Fibroblast of skin of left biceps (primary cell): Measurements from ENCODE around the gene RHBDD1.

Source experiments
- DNase-seq, 2 experiments: peaks; one replicate each; pipeline ENCODE4 v3.0.0-alpha.2; 2013; ENCODE audit warnings: low read depth in 2 of 2

RHBDD1 gene

DNA sequence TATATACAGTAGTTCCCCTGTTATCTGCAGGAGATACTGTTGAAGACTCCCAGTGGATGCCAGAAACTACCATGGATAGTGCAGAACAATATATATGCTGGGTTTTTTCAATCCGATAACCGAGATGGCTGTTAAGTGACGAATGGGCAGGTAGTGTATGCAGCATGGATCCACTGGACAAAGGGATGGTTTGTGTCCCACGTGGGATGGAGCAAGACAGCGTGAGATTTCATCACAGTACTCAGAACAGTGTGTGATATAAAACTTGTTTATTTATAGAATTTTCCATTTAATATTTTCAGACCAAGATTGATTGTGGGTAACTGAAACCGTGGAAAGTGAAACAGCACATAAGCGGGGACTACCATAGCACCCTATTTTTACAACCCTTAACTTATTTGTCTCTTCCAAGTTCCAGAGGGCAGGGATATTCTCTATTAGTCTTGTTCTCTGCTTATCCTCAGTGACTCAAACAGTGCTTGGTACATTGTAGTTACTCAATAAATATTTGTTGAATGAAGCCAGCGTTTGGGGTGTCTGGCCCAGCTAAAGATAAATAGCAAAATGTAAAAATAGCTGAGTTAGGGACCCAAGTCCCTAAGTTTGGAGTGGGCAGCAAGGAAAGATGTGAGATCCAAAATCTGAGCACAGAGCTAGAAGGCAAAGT lies 50.0 kb downstream of the RHBDD1 start:
- DNase-seq = no peak

DNA sequence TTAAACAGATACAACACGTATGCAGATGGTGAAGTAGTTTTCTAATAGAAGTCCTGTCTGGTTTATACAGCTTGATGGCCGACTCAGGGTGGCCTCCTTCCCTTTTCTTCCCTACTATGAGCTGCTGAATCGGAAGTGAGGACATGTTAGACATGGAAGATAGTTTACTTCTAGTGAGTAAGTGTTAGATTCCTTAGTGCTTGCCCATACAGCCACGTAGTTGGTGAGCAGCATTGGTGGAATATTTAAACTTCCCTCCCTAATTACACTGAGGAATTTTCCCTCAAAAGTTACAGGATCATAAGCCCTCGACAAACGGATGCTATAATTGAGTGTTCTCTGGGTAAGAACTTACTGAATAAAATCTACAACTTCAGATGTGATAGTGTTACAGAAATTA lies 52.1 kb downstream of the RHBDD1 start:
- DNase-seq = peak; percentile 43 to 58

DNA sequence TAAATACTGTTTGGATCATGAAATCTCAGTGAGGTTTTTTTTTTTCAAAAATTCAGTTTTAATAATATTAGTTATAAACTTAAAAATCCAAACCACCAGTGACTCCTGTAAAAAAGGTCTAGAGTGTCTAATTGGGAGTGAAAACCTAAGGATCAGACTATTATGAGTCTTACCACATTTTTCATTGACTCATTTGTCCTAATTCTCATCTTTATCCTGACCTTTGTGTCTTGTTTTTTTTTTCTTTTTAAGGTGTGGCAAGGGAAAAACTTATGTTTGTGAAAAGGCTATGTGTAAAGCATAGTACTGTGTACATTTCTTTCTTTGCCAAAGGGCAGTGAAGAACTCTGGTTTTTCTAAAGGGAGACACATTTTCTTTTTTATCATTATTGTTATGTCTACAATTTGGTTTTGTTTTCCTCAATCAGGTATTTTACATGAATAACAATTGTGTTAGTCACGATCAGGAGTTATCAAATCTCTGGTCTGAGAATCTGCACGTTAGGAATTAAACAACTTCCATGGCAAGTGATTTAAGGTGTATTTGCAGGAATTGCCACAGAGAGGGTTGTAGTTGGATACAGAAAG lies 52.6 kb downstream of the RHBDD1 start:
- no peak for DNase-seq

DNA sequence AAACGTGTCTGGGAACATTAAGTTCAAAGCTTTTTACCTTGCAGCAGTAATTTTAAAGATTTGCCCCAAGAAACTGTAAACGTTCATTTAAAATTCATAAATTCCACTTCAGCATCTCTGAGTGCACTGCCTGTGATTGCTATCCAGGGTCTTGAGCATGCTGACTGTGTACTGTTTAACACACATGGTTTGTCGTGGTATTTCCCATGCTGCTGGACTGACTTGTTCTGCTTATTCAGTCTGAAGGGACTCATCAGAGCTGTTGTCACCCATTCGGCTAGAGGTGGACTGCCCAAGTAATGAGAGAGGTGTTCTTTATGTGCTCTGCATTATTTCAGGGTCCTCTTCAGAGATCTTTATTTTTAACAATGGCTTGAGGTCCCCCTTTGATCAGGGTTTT lies 53.1 kb downstream of the RHBDD1 start:
- no peak for DNase-seq

DNA sequence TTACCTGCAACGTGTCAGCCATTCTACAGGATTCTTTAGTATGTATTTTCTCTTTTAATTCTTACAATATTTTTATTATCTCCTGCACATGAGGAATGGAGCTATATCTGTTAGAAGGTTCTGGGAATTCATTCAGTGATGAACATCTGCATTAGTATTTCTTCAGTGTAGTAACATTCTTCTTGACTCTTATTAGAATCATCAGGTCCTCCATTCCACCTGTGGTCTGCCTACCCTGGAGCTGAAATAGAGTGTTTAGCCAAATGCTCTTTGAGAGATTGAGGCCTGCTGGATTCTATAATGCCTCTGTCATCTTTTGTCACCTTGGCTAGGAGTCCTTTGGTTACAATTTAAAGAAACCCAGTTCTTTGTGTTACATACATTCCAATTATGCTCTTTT lies 54.4 kb downstream of the RHBDD1 start:
- DNase-seq = no peak

DNA sequence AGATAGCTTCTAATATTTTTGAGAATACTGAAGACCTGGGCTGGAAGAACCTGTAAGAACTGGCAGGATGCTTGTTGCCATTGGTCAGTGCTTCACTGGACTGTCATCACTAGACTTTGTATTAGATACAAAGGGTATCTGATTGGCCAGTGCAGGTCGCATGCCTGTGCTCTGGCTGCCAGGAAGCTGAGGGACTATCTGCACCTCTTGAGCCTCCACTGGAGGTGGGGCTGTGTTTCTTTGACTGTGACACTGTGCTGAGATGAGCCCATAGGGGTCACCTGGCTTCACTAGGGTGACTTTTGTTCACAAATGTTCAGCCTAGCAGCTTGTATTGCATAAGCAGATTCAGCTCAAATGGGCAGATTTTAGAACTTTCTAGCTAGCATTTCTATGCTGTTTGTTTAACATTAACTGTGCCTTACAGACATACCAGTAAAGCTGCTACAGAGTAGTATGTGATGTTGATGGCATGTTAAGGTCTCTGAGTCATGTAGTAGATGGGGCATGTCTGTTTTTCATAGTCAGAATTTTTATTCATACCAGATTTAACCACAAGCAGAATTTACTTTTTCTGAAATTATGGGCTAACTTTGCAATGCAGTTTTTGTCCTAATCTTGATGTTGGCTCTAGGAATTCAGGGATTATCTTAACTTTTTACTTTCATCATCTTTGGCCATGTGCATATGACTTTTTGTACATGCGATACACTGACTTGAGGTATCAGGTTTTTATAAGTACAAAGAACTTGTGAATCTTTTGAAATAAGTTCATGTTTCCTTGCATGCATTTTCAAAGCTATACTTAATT lies 56.1 kb downstream of the RHBDD1 start:
- DNase-seq = peak; percentile 84 to 87

DNA sequence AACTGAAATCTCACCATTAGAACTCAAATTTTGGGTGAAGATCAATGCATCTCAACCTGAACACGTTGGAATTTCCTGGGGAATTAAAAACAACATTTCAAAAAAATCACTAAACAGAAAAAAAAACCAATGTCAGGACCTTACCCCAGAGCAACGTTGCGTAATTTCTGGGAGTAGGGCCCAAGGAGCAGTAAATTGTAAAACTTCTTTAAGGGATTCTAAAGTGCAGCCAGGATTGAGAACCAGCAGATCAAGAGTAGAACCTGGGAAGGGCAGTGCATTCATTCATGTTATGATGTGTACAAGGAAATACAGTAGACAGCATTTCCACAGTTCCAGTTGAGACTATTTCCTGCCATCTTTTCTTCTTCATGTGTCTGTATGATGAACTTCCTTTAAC lies 56.9 kb downstream of the RHBDD1 start:
- DNase-seq = no peak

DNA sequence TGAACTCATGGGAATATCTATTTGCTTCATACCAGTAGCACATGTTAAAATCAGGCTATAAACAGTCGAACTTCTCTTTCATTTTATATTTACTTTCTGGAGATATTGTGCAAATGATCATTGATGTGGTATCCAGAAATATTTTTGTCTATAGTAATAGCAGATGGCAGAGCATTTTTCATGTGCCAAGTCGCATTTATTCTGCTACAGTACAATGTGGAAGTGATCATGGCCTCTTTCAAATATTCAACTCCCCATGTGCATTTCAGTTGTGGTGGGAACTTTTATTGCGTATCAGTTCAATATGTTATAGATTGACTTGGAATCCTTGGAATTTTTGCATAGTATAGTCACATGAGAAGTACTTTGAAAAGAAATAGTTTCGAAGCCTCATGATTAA lies 57.4 kb downstream of the RHBDD1 start:
- DNase-seq = peak; percentile 97 to 98

DNA sequence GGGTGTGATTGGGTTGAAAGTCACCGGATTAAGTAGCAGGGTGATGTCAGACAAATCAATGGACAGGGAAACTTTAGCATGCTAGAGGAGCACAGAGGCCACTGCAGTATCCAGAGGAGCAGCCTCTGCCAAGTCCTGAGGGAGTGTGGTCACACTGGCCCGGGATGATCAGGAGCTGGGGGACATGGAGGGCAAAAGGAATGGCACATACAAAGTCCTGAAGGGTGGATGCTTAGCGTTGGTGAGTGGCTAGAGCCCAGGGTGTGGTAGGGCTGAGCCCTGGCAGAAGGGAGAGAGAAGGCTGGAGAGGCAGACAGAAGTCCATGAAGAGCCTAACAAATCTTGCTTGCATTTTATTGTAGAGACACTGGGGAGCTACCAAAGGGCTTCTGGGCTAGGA lies 58.9 kb downstream of the RHBDD1 start:
- no peak for DNase-seq

DNA sequence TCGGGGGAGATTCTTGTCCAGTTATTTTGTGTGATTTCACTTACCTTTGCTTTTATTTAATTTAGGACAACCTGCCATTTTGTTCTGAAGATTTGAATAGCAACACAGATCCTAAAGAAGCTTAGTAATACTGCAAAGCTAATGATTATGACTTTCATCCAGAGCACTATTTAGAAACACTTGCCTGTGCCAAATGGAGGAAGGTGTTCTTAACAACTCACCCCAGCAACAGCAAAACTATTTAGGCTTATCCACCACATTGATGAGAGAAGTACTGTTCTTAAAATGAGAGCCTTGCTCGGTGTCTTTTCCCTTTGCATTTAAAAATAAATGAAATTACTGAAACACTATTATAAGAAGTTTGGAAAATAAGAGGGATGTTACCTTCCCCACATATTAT lies 59.7 kb downstream of the RHBDD1 start:
- DNase-seq = no peak

DNA sequence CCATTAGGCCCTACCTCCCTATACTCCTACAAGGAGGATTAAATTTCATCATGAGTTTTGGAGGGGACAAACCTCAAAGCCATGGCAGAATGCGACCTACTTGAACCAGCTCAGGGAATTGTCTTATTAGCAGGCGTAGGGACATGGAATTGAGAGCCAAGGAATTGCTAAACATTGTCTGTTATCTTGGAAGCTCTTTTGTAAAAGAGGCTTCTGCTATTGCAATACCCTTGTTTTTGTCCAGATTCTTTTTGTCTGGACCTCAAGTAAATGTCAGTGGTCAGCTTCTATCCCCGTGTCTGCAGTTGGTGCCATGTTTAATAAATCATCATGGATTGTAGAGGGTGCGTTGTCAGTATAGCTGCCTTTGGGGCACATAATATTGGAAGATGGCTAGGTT lies 62.3 kb downstream of the RHBDD1 start:
- DNase-seq = no peak

DNA sequence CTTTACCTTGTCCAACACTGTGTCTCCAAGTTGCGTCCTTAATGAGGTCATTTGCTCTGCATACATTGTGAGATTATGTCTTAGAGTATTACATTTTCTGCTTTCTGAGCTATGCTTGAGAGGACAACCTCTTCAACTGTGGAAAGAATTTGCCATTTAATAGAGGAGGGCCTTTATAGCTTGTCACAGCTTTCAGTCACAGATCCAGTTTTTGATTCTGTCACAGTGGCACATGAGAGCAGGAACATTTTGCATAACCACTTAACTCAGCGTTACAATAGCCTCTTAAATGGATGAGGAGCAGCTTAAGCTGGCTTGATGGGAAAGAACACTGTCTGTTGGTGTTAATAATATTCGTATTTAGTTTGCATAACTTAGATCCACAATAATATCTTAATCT lies 63.0 kb downstream of the RHBDD1 start:
- no peak for DNase-seq

DNA sequence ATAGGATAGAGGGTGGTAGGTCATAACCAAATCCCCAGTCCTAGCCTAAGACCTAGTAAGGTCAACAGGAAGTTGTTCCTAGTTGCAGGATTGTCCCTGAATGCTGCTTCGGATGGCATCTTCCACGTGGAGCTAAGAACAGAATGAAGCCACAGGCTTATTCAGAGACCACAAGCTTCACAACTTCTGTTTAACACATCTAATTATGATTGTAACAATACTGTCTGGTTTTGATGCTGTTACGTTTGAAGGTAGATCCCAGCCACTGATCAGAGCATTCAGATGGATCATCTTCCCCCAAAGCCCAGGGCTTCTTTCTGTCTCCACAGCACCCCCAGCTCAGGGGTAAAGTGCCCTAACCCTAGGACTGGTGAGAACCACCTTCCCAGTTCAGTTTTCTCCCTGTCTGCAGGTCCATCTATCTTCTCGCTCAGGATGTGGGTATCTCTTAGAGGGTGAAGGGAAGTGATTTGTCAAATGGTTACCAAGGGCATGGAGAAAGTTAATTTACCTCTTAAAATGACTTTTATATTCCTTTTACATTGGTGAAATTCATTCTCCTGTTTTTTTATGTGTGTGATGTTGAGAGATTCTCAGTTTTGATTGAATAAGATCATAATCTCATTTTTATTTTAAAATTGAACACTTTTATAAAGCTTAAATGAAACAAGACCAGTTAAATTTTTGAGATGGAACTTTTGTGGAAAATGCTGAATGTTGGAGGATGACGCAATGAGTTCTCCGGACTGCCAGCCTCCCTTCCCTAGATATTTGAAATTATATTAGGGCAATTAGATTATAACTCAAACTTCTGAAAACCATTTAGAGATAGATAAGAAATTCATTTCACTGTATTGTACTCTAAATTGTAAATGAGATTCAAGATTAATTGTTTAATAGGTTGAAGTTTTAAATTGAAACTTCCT lies 66.5 kb downstream of the RHBDD1 start:
- no peak for DNase-seq

DNA sequence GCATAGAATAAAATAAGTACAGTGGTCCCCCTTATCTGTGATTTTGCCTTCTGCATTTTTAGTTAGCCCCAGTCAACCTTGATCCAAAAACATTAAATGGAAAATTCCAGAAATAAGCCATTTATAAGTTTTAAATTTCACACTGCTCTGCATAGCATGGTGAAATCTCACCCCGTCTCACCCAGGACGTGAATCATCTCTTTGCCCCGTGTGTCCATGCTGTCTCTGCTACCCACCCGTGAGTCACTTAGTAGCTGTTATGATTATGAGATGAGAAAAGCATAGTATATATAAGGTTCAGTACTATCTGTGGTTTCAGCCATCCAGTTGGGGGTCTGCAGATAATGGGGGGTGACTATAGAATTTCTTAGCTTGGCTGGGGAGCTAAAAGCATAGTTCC lies 67.3 kb downstream of the RHBDD1 start:
- peak; percentile 33 to 42 for DNase-seq

DNA sequence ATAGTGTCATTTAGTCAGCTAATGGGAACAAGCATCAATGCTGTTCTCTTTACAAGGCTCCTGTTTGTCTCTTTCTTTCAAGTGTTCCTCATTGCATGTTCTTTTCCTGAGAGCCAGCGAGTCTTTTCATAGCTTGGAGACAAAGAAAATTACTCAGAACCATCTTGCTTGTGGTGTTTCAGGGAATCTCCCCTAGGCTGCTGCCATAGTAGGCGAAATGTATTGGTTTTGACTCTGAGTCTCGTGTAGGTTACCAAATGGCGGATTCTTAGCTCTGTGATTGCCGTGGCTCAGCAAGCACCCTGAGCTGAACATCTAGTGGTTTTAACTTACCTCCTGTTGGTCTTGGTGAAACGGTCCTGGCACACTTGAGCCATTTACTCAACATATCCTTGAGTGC lies 68.7 kb downstream of the RHBDD1 start:
- no peak for DNase-seq

DNA sequence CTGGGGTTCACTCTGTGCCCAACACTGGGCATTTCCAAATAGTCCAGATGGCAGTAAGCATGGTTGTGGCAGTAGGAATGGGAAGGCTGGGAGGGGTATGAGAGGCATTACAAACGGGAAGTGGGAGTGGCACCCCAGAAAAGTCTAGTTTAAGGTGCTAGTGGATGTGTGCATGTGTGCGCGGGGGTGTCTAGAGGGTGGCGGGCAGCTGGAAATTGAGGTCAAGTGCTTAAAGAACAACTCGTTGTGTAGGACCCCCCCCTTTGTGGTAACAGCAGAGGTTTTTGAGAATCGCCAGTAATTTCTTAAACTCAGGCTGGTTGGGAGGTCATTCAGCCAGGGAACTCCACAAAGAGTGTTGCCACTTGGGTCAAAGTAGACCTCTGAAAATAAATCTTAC lies 69.9 kb downstream of the RHBDD1 start:
- no peak for DNase-seq

DNA sequence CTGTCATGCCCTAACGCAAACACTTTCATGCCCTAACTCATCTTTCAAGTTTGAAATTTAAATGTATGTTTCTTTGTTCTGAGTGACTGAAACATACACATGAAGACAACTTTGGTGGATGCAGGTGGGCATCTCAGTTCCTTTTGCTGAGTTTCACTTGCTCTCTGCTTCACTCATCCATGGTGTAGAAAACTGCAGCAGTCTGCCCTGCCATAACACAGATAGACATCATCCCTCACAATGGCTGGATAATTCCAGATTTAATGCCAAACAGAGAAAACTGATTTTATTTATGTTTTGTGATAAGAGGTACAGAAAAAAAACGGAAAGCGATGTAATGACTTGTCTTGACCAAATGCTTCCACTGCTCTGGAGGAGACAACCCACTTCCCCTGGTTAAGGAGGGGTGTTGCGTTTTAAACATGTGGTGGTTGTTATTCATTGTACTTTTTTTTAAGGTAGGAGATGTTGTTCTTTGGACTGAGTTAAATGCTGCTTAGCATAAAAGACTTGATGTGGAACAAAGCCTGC lies 70.4 kb downstream of the RHBDD1 start:
- no peak for DNase-seq

DNA sequence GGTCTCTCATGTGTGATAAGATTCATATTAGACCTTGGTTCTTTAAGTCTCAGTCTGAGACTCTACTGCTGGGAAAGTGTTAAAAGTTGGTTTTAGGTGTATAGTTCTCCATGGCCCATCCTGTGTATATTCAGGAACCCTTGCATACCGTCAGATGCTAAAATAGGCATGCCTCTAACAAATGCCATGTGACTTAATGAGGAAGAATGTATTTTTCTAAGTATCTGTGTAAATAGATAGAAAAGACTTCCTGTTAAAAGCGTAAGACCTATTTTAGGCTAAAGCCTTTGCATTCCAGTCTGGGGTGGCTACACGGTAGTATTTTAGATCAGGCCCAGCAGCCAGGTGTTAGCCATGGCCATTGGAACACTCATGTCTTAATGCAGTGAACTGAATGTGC lies 73.3 kb downstream of the RHBDD1 start:
- DNase-seq = no peak

DNA sequence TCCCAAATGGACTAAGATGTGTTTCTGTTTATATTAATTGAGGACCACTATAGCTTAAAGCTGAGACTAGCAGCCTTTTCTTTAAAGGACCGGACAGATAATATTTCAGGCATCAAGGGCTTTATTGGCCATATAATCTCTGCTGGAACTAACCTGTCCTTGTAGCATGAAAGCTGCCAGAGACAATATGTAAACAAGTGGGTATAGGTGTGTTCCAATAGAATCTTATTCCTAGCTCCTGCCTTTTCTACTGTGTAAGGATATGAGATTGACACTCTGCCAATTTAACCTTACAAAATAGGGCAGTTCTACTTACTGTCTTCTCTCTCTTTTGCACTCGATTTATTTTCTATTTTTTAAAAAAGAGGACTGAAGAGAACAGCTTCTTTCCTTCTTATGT lies 74.0 kb downstream of the RHBDD1 start:
- DNase-seq = no peak

DNA sequence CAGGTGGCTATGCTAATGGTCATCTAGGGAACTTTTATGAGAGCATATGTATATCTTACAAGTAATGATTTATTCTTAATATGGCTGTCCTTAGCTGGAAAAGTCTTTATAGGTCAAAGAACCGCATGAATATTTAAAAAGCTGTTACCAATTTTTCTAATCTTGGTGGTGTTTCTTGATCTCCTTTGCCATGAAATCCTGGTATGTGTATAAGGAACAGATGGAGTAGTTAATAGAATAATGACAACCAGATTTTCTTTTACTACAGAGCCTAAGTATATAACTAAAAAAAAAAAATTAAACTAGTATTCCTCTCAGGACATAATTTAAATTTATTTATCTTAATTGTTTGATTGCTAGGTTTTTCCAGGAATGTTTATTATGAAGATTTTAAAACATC lies 74.5 kb downstream of the RHBDD1 start:
- no peak for DNase-seq

DNA sequence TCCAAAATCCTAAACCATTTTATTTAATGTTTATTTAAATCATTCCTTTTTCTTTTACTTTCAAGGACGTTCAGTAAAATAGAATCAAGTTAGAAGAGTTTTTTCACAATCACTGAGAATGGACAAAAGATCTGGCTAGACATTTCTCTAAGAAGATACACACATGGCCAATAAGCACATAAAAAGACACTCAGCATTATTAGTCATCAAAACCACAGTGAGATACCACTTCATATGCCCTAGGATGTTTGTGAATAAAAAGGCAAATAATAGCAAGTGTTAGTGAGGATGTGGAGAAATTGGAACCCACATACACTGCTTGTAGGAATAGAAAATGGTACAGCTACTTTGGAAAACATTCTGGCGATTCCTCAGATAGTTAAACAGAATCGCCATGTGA lies 76.1 kb downstream of the RHBDD1 start:
- no peak for DNase-seq

DNA sequence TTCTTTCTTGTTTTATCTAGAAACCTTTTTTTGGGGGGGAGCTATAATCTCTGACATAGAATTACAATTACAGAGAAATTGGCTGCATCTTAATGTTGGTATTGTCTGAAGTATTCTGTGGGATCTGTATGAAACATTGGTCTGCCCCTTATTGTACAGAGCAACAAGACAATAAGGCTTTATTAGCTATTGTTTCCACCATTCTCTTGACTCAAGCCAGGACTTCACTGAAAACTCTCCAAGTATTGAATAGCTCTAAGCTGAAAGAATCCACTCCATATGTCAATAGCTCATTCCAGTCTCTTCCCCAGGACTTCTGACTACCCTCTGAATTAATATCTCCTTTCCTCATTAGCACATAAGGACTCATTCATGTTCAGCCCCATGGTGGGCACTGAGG lies 77.8 kb downstream of the RHBDD1 start:
- DNase-seq = no peak
